Lower lobe of right lung (tissue), 2 donors: ENCODE results near the gene ESX1. TPM values are rescaled to one million over a fixed set of nuclear protein-coding genes. Genes with fewer than 3 reads are reported as not detected.

Source experiments
- ATAC-seq, 2 donors: fragments of 200-7000 bp; cut with Tn5 transposase; one replicate each; pipeline ENCODE4 v1.9.1; 2020 to 2022; ENCODE audit warnings: mild to moderate bottlenecking in 2 of 2, moderate library complexity in 2 of 2
- DNase-seq: peaks from one replicate; pipeline ENCODE4 v3.0.0-alpha.2; 2020
- H3K27ac ChIP-seq: fragments of 200-600 bp; one replicate; pipeline ENCODE4 v1.8.0; 2022
- H3K27me3 ChIP-seq: fragments of 200-600 bp; one replicate; pipeline ENCODE4 v1.8.0; 2022; ENCODE audit warnings: low read depth
- H3K36me3 ChIP-seq: fragments of 200-600 bp; one replicate; pipeline ENCODE4 v1.8.0; 2022; ENCODE audit warnings: mild to moderate bottlenecking
- H3K4me1 ChIP-seq: fragments of 200-600 bp; one replicate; pipeline ENCODE4 v1.8.0; 2022
- H3K4me3 ChIP-seq: fragments of 200-600 bp; one replicate; pipeline ENCODE4 v1.8.0; 2022; ENCODE audit warnings: mild to moderate bottlenecking
- H3K9me3 ChIP-seq: fragments of 200-600 bp; one replicate; pipeline ENCODE4 v1.8.0; 2022
- intact Hi-C: fragments of 100-400 bp; cut with DNase I; formaldehyde crosslinking; loops from one replicate; pipeline ENCODE4 v1.11.0; 2022
- long read RNA-seq: library from polyadenylated mRNA; unstranded; transcript quantifications from one replicate; pipeline ENCODE4 v2.0.0, GENCODE V29; 2021
- total RNA-seq: library from RNA; stranded (reverse); fragmentation: NEBNext Ultra II Directional; extraction: Animal tissue kit (Norgen Biotek cat#: 25700); gene quantifications from one replicate; pipeline ENCODE4 v1.2.1, GENCODE V29; 2021
- TF ChIP-seq, protein P1 (sequence below): fragments of 200-600 bp; IDR thresholded peaks from one replicate; pipeline ENCODE4 v1.8.0; 2022; ENCODE audit warnings: antibody characterized with exemption, mild to moderate bottlenecking
- donor health status: DM: no; HTN: yes; CAD: no; lungs with severe emphysema.

The ESX1 gene
- total RNA-seq, result not detected
- long read RNA-seq, result 0 reads

DNA sequence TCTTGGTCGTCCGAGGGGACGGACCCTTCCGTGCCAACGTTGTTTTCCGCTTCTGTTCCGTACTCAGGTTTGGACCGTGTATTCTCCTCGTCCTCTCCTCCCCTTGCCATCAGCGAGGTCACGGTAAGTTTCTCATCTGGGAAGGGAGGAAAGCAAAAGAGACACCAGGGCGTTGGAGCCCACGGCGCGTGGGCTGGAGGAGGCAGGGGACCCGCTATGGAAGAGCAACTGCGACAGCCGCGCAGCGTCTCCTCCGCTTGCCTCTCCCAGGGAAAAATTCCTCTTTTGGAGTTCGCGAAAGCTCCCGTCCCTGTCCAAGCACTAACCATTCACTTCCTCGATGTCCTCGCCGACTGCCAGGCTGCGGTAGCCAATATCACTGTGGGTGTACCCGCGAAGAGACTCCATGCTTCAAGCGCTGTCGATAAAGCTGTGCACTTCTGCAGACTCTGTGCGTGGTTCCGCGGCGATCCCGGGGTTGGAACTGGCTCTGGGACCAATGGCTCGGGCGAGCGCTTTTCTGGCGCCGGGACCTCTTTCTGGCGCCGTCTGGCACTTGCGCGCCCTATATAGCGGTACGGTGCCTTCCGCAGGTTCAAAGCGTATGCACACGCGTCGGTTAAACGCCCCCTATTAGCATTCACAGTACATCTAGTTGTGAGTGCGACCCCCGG, at the start of gene ESX1:
ESX1 (minus strand) TSS at position 492 of the 674 bp plus-strand sequence; CDS start at position 408, 84 bp downstream.
- no peaks in the 10 kb centered on the region for H3K36me3 ChIP-seq
- no peak within 1 kb of the TSS for H3K4me3 ChIP-seq
- H3K27me3 ChIP-seq, result peaks cover 25% of the 10 kb centered on the region
- intact Hi-C loops, result no loop called here
- peaks cover 9% of the 10 kb centered on the region for H3K4me1 ChIP-seq
- ATAC-seq, result no peak
- TF ChIP-seq, protein P1, sequence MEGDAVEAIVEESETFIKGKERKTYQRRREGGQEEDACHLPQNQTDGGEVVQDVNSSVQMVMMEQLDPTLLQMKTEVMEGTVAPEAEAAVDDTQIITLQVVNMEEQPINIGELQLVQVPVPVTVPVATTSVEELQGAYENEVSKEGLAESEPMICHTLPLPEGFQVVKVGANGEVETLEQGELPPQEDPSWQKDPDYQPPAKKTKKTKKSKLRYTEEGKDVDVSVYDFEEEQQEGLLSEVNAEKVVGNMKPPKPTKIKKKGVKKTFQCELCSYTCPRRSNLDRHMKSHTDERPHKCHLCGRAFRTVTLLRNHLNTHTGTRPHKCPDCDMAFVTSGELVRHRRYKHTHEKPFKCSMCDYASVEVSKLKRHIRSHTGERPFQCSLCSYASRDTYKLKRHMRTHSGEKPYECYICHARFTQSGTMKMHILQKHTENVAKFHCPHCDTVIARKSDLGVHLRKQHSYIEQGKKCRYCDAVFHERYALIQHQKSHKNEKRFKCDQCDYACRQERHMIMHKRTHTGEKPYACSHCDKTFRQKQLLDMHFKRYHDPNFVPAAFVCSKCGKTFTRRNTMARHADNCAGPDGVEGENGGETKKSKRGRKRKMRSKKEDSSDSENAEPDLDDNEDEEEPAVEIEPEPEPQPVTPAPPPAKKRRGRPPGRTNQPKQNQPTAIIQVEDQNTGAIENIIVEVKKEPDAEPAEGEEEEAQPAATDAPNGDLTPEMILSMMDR, result no peak
- H3K27ac ChIP-seq, result no peak within 1 kb of the TSS
- no peak for DNase-seq
- H3K9me3 ChIP-seq, result no peaks in the 10 kb centered on the region

DNA sequence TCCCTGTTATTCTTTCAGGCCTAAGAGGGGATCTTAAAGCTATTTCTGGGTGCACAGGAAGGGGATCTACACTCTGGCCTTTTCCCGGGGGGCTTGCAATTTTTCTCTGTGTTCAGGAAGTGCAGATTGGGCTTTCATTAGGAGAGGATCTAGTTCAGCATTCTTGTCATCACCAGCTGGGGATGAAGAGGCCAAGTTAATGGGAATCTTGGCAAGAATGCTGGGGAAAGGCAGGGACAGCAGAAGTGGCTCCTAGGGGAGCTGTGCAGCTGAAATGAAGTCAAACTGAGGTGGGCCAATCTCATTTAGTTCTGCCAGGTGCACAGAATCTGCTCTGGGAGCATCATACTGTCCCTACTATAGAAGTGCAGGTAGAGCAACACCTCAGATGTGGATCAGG, 40.9 kb upstream of the ESX1 start:
- DNase-seq (no peak), ATAC-seq (no peak)
- Histone ChIP-seq H3K27me3 (no peaks in the 10 kb centered on the region), H3K9me3 (no peaks in the 10 kb centered on the region), H3K36me3 (no peaks in the 10 kb centered on the region), H3K4me3 (no peak overlapping the region), H3K4me1 (no peaks in the 10 kb centered on the region), H3K27ac (no peak overlapping the region)
- intact Hi-C loops, result no loop called here
- TF ChIP-seq, protein P1, result no peak

DNA sequence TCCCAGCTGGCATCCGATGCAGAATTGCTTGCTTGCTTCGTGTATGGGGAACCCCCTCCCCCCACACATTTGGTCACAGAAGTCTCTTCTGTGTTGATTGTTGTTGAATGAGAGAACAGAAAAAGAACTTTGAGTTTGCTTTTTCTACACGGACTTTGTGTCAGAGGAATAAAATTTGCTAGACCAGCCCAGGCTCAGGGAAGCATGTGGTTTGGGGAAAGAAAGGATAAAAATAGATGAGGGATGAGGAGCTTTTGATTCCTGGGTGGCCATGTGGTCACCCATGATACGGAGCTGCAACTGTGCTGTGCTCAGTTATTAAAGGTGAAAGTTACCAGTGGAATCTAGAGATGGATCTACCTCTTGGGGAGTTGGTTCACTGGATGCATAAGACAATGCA, 34.2 kb upstream of the ESX1 start:
- no peak overlapping the region for H3K27ac ChIP-seq
- TF ChIP-seq, protein P1, result no peak
- H3K9me3 ChIP-seq, result no peaks in the 10 kb centered on the region
- no peak for ATAC-seq
- no peaks in the 10 kb centered on the region for H3K27me3 ChIP-seq
- DNase-seq, result no peak
- H3K4me3 ChIP-seq, result no peak overlapping the region
- no peaks in the 10 kb centered on the region for H3K4me1 ChIP-seq
- intact Hi-C loops, result no loop called here
- H3K36me3 ChIP-seq, result no peaks in the 10 kb centered on the region

DNA sequence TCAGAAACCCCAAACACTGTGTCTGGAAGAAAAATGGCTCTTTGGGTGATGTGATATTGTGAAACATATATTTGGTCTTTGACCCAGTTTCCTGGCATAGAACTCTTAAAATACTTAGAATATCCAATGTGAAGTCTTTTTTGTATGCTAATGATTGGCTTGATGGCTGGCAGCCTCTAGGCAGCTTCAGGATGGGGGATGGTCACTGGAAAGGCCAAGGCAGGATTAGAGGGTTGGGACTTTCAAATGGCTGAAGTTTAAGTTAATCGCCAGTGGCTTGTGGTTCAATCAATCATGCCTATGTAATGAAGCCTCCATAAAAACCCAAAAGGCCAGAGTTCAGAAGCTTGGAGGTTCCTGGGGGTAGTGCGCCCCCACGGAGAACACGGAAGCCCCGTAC, 33.5 kb upstream of the ESX1 start:
- DNase-seq (no peak), ATAC-seq (no peak)
- TF ChIP-seq, protein P1, result no peak
- H3K9me3 ChIP-seq, result no peaks in the 10 kb centered on the region
- H3K27ac ChIP-seq, result no peak overlapping the region
- no peaks in the 10 kb centered on the region for H3K27me3 ChIP-seq
- H3K4me1 ChIP-seq, result no peaks in the 10 kb centered on the region
- intact Hi-C loops, result no loop called here
- no peaks in the 10 kb centered on the region for H3K36me3 ChIP-seq
- H3K4me3 ChIP-seq, result no peak overlapping the region

DNA sequence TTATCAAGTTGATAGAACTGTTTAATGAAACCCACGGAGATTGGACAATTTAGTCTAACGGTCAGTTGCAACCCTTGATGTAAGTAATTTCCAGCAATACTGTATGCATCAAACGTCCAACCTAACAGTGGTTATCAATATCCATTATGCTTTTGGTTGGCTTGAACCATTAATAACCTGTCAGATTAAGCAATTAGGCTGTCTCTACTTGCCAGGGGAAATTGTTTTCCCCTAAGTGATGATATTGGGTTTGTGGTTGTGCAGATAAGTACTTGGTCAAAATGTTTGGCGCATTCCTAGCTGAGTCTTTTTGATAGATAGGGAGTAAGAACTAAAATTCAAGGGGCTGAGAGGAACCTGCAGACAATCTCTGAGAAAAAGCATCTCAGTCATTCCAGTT, 30.5 kb upstream of the ESX1 start:
- ATAC-seq (no peak), DNase-seq (no peak)
- H3K4me3 ChIP-seq, result no peak overlapping the region
- H3K36me3 ChIP-seq, result no peaks in the 10 kb centered on the region
- intact Hi-C loops, result no loop called here
- H3K27ac ChIP-seq, result no peak overlapping the region
- TF ChIP-seq, protein P1, result no peak
- no peaks in the 10 kb centered on the region for H3K27me3 ChIP-seq
- no peaks in the 10 kb centered on the region for H3K4me1 ChIP-seq
- no peaks in the 10 kb centered on the region for H3K9me3 ChIP-seq
